ENCODE results near the gene TBX21. TPM values are rescaled to one million over a fixed set of nuclear protein-coding genes. Genes with fewer than 3 reads are reported as not detected.

Gene TBX21
- total and polyA plus RNA-seq, 4 donors = 0.53 to 2.0 (median 0.80) TPM

DNA sequence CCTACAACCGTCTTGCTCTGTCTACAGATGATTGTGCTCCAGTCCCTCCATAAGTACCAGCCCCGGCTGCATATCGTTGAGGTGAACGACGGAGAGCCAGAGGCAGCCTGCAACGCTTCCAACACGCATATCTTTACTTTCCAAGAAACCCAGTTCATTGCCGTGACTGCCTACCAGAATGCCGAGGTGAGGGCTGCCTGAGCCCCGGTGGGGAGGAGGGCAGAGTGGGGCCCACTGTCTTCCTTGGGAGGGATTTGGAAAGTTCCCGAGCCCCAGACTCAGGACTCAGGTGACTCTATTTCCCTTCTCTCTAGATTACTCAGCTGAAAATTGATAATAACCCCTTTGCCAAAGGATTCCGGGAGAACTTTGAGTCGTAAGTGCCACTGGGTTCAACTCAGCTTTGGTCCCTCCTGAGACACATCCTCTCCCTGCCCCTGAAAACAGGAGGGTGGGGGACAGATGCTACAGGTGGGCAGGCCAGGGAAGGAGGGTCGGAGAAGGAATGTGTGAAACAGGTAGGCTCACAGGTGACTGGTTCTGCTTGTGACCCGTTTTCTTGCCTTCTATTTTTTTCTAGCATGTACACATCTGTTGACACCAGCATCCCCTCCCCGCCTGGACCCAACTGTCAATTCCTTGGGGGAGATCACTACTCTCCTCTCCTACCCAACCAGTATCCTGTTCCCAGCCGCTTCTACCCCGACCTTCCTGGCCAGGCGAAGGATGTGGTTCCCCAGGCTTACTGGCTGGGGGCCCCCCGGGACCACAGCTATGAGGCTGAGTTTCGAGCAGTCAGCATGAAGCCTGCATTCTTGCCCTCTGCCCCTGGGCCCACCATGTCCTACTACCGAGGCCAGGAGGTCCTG is 11.4 kb downstream of the TBX21 start:
- WGBS, 2 donors = 52 to 62% methylated on average over 22 of the region's 22 CpGs
- Histone ChIP-seq H3K9ac (ENCODE audit: insufficient read depth in 1 of 2, low read length in 2 of 2) (no peak overlapping the region), H3K4me1 (ENCODE audit: control insufficient read depth in 5 of 5, insufficient read depth in 5 of 5, low read length in 5 of 5) (no peaks in the 10 kb centered on the region), H3K9me3 (ENCODE audit: control insufficient read depth in 4 of 4, insufficient read depth in 3 of 4, low read length in 3 of 4) (no peaks in the 10 kb centered on the region), H3K27ac (ENCODE audit: low read depth in 1 of 2, low read length in 1 of 2) (no peak overlapping the region), H3K4me3 (no peak overlapping the region), H3K27me3 (ENCODE audit: control insufficient read depth in 3 of 3, insufficient read depth in 3 of 3, low read length in 2 of 3) (peaks cover 0 to 13% (median 4%) of the 10 kb centered on the region in 3 donors), H3K36me3 (ENCODE audit: control insufficient read depth in 4 of 4, insufficient read depth in 4 of 4, low read length in 4 of 4) (no peaks in the 10 kb centered on the region)
- TF ChIP-seq CTCF (IDR thresholded peaks at IDR 0.05; ENCODE audit: control extremely low read depth, extremely low read depth) = no peak
- ATAC-seq (ENCODE audit: insufficient read depth, low FRiP score) (no peak), DNase-seq (no peak)

- Histone ChIP-seq H3K27ac (ENCODE audit: low read depth in 1 of 2, low read length in 1 of 2) (no peak overlapping the region), H3K4me1 (ENCODE audit: control insufficient read depth in 5 of 5, insufficient read depth in 5 of 5, low read length in 5 of 5) (no peaks in the 10 kb centered on the region), H3K36me3 (ENCODE audit: control insufficient read depth in 4 of 4, insufficient read depth in 4 of 4, low read length in 4 of 4) (no peaks in the 10 kb centered on the region), H3K4me3 (no peak overlapping the region), H3K27me3 (ENCODE audit: control insufficient read depth in 3 of 3, insufficient read depth in 3 of 3, low read length in 2 of 3) (peaks cover 0 to 13% (median 6%) of the 10 kb centered on the region in 3 donors), H3K9ac (ENCODE audit: insufficient read depth in 1 of 2, low read length in 2 of 2) (no peak overlapping the region), H3K9me3 (ENCODE audit: control insufficient read depth in 4 of 4, insufficient read depth in 3 of 4, low read length in 3 of 4) (no peaks in the 10 kb centered on the region)
- TF ChIP-seq CTCF (IDR thresholded peaks at IDR 0.05; ENCODE audit: control extremely low read depth, extremely low read depth) = no peak
- DNase-seq (no peak), ATAC-seq (ENCODE audit: insufficient read depth, low FRiP score) (no peak)
- WGBS, 2 donors = 62 to 69% methylated on average over 10 of the region's 10 CpGs
Measured at GRCh38 chr17:47745037-47745380, 12.0 kb downstream of the TBX21 start.

DNA sequence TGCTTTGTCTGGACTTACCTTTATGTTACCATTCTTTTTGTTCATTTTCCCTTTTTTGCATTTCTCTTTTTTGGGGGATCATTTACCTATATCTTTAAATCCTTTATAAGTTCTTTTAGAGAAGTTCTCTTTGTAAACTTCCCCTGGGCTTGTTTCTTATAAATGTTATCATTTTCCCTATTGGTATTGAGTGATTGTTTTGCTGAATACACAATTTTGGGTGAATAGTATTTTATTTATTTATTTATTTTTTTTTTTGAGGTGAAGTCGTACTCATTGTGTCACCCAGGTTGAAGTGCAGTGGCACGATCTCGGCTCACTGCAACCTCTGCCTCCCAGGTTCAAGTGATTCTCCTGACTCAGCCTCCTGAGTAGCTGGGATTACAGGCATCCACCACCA is 18.4 kb downstream of the TBX21 start:
- WGBS, 2 donors = 81 to 95% methylated on average over 3 of the region's 3 CpGs
- Histone ChIP-seq H3K27me3 (ENCODE audit: control insufficient read depth in 3 of 3, insufficient read depth in 3 of 3, low read length in 2 of 3) (peaks cover 0 to 10% (median 5%) of the 10 kb centered on the region in 3 donors), H3K4me3 (no peak overlapping the region), H3K27ac (ENCODE audit: low read depth in 1 of 2, low read length in 1 of 2) (no peak overlapping the region), H3K9ac (ENCODE audit: insufficient read depth in 1 of 2, low read length in 2 of 2) (no peak overlapping the region), H3K9me3 (ENCODE audit: control insufficient read depth in 4 of 4, insufficient read depth in 3 of 4, low read length in 3 of 4) (peaks cover 0 to 5% (median 1%) of the 10 kb centered on the region in 4 donors), H3K36me3 (ENCODE audit: control insufficient read depth in 4 of 4, insufficient read depth in 4 of 4, low read length in 4 of 4) (no peaks in the 10 kb centered on the region), H3K4me1 (ENCODE audit: control insufficient read depth in 5 of 5, insufficient read depth in 5 of 5, low read length in 5 of 5) (no peaks in the 10 kb centered on the region)
- DNase-seq = no peak
- TF ChIP-seq CTCF (IDR thresholded peaks at IDR 0.05; ENCODE audit: control extremely low read depth, extremely low read depth) = no peak
- no peak for ATAC-seq (ENCODE audit: insufficient read depth, low FRiP score)
